ENCODE results near the gene ZNF836. TPM values are rescaled to one million over a fixed set of nuclear protein-coding genes. Genes with fewer than 3 reads are reported as not detected.

ZNF836 gene
- 10.4 and 12.8 TPM in 2 replicates for total RNA-seq

GRCh38 chr19:52171321-52172169 is at the start of gene ZNF836:
Gene ZNF836, minus strand, starts transcription at chr19:52171621. Its CDS starts 3,549 bp downstream, at chr19:52168072.

GRCh38 chr19:52189735-52190486 is 18.5 kb upstream of the ZNF836 start, which contains the start of gene PPP2R1A:
Gene PPP2R1A, plus strand, starts transcription at chr19:52190052. Its CDS starts 45 bp downstream, at chr19:52190097.

GRCh38 chr19:52139252-52140031 is 32.0 kb downstream of the ZNF836 start, which contains the start of gene ZNF616:
Gene ZNF616, minus strand, starts transcription at chr19:52139938. Its CDS starts 9,426 bp downstream, at chr19:52130512.

Other genes starting within 250 kb of the ZNF836 start
- 1.7 and 2.9 TPM in 2 replicates for gene ZNF613, start 244.1 kb downstream of the ZNF836 start, total RNA-seq
- gene ZNF350, start 184.8 kb downstream of the ZNF836 start, total RNA-seq, result 7.3 and 8.5 TPM in 2 replicates
- gene ZNF615, start 163.4 kb downstream of the ZNF836 start, total RNA-seq, result 9.0 and 10.4 TPM in 2 replicates
- 7.2 and 8.1 TPM in 2 replicates for gene ZNF614, start 143.2 kb downstream of the ZNF836 start, total RNA-seq
- gene ZNF432, start 122.8 kb downstream of the ZNF836 start, total RNA-seq, result 2.8 and 7.2 TPM in 2 replicates
- gene ZNF841, start 75.9 kb downstream of the ZNF836 start, total RNA-seq, result 10.5 and 18.7 TPM in 2 replicates
- gene ZNF616, start 31.7 kb downstream of the ZNF836 start, total RNA-seq, result 7.1 and 11.5 TPM in 2 replicates
- gene PPP2R1A, start 18.4 kb upstream of the ZNF836 start, total RNA-seq, result 223 and 229 TPM in 2 replicates
- gene ZNF766, start 98.0 kb upstream of the ZNF836 start, total RNA-seq, result 7.7 and 12.7 TPM in 2 replicates
- 11.5 and 12.6 TPM in 2 replicates for gene ZNF480, start 125.5 kb upstream of the ZNF836 start, total RNA-seq
- 4.1 and 4.6 TPM in 2 replicates for gene ZNF610, start 164.6 kb upstream of the ZNF836 start, total RNA-seq
- gene ZNF880, start 198.3 kb upstream of the ZNF836 start, total RNA-seq, result 15.2 and 28.0 TPM in 2 replicates
- gene ZNF528, start 226.2 kb upstream of the ZNF836 start, total RNA-seq, result 10.4 and 19.5 TPM in 2 replicates

All from cardiac ventricle fibroblast (primary cell).